GM19193 (cell line): Measurements from ENCODE around the gene BICD2.

Experiments
- POLR2A ChIP-seq: IDR thresholded peaks from 4 replicates; pipeline ENCODE4 v1.6.1; 2011; ENCODE audit not compliant: insufficient read depth, insufficient read length; ENCODE audit errors: extremely low read depth

Gene BICD2

DNA sequence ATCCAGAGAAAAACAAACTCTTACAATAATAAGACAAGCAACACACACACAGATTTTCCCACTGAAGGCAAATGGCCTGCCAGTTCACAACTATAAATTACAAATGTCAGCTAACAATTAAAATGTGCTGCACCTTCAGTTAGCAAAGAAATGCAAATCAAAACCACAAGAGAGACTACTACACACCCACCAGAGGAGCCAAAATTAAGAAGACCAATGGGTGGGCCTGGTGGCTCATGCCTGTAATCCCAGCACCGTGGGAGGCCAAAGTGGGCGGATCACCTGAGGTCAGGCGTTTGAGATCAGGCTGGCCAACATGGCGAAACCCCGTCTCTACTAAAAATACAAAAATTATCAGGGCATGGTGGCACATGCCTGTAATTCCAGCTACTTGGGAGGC, 79.6 kb downstream of the BICD2 start:
- no peak for TF ChIP-seq POLR2A

DNA sequence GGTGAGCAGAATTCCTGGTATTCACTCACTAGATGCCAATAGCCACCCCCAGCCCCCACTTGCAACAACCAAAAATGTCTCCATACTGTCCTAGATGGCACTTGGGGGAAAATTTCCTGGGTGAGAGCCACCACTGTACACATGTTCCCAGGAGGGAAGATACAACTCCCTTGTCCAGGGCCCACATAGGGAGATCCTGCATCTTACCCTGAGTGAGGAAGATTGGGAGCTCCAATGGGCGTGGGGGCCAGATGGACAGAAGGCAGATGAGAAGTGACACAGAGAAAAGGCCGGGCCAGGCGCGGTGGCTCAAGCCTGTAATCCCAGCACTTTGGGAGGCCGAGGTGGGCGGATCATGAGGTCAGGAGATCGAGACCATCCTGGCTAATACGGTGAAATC, 82.4 kb downstream of the BICD2 start:
- TF ChIP-seq POLR2A: no peak

DNA sequence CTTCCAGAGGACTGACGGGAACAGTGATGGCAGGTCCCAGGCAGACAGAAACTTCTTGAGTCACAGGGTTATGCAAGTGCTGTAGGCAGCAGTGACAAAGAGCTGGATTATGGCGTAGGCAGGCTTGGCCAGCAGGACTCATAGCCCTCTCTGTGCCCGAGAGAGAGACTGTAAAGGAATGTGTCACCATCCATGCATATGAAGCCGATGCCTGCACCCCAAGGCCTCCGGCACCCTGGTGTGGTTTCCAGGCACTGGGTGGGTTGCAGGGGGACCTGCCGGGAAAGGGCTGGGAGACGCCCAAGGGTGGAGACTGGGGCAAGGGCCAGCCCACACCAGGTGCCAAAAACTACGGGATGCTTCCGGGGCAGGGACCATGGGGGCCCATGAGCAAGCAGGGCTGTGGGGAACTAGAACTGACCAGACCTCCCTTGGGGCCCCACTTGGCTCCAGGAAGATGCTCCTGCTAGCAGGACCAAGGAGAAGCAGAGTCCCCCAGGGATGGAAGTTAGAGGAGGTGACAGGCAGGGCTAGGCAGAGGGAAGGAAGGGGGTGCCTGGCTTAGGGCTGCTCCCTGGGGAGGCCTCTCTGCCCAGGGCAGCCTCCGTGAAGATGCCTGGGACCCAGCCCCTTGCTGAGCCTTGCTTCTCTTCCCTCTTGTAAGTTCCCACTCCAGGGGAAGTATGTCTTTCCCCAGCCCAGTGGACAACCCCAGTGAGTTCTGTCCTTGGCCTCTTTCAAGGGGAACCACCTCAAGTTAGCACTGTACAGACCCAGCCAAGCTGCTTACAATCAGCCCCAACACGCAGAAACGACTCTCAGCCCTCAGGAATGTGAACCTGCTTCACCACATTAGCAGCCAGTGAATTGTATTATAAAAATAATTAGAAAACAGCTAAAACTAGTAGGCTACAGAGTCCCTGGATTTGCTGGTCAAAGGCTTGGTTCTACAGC, 84.2 kb downstream of the BICD2 start:
- TF ChIP-seq POLR2A: no peak

DNA sequence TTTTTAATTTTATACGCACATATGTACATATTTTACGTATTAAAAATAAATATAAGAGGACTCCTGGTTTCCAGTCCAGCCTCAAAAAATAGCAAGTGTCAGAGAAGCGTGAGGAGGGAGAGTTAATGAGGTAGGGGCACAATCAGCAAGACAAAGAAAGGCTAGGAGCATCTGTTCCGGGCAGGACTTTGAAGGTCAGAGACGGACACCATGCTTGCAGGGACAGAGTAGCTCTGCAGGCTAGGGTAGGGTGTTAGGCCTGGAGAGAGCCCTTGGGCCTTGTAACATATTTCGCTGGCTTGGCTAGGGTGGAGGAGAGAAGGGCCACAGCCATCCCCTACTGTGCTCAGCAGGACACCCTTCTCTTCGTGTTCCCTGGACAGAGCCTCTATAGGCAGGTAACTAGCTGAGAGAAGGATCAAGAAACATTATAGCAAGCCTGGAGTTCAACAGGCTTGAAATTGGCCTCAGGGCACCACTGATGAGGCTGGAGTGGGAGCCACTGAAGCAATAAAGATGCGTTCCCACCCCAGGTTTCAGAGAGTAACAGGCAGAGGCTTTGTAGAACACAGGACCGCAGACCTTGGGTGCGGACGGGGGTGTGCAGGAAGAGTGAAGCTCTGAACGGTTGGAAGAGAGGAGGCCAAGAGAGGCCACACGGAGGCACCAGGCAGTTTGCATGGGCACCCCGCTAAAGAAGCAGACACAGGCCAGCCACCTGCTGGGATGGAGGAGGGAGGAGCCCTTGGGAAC, 85.0 kb downstream of the BICD2 start:
- TF ChIP-seq POLR2A: no peak

DNA sequence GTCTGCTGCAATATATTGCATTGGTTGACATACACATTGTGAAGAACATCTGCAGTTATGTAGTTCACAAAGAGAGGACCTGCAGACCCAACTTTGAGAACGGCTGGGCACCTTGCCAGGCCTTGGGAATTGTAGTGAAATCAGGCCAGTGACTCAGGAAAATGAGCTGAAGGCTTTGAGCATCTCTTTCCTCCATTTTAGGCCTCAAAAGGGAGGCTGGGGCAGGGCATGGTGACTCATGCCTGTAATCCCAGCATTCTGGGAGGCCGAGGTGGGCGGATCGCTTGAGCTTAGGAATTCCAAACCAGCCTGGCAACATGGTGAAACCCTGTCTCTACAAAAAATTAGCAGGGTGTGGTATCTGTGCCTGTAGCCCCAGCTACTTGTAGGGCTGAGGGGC, 93.3 kb downstream of the BICD2 start:
- TF ChIP-seq POLR2A: no peak

DNA sequence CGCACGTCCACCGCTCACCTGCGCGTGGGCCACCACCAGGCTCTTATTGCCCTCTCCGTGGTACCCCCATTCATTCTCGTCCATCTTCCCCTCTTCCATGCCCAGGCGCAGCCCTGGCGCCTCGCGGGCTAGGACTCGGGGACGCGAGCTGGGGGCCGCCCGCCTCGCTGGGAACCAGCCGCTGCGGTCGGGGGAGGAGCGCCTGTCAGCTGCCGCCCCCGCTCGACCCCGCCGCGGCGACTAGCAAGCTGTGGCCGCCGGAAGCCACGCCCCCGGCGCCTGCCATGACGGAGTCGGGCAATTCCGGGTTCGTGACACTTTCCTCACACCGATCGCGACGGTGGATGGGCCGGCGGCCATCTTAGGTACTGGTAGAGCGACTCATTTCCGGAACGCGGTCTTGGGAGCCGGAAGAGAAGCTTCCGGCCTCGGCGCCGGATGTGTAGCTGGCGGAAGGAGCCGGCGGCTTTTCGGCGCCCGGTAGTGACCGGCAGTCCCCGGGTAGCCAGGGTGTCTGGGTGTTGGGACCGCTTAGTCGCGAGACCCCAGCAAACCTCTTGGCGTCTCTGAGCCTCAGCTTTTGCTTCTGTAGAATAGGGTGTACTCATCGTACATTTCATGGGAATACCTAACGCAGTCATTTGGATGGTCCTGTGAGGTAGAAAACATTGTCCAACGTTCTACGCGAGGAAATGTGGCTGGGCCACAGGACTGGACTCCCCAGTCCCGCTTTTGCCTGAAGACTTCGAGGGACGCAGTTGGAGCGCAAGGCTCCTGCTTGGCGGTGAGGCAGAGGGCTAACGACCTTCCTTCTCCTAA, 94.5 kb downstream of the BICD2 start, which contains the start of gene IPPK:
IPPK (minus strand) TSS at position 242 of the 819 bp plus-strand sequence; CDS start at position 99, 143 bp downstream.
- peak; percentile 95 for TF ChIP-seq POLR2A

DNA sequence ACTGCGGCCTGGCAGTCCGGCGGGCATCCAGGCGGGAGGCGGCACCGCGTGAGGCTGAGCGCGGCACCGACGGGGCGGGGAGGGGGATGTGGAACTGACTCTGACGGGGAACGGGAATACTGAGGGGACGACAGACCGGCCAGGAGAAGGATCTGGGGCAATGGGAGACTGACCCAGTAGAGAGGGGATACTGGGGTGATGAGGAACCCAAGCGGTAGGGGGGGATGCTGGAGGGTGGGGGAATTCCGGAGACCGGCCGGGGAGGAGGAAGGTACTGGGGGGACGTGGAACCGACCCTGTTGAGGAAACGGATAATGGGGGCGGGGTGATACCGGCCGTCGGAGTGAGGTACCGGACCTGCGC, 95.1 kb downstream of the BICD2 start:
- TF ChIP-seq POLR2A: no peak

DNA sequence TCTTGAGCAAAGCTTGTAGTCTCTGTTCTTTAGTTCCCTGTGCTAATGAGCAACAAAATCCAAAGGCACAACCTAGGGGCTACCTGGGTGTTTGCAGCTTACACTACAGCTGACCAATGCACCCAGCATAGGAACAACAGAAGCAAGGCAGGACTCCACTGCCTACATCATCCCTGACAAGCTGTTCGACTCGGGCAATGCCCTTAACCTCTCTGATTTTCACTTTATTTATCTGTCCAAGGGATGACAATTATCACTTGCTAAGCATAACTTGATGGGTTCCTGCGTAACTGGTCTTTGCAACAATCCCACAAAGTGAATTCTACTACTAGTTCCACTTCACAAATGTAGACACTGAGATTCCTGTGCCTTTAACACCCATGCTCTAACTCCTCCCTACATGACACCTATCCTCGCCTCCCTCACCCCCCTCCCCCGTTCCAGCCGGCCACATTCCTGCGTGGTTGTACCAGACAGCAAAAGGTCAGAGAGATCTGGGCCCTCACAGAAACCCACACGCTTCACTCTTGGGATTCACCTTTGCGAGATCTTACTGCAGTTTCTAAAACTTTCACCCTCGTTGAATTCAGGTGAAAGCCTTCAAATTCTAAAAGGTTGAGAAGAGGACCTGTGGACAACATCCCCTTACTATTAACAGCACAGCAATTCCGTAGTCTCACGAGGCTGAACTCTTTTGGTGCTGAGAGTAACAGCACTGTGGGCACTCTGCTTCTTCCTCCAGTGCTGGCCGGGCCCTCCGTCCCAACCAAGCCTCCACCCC, 95.7 kb downstream of the BICD2 start:
- TF ChIP-seq POLR2A: no peak

DNA sequence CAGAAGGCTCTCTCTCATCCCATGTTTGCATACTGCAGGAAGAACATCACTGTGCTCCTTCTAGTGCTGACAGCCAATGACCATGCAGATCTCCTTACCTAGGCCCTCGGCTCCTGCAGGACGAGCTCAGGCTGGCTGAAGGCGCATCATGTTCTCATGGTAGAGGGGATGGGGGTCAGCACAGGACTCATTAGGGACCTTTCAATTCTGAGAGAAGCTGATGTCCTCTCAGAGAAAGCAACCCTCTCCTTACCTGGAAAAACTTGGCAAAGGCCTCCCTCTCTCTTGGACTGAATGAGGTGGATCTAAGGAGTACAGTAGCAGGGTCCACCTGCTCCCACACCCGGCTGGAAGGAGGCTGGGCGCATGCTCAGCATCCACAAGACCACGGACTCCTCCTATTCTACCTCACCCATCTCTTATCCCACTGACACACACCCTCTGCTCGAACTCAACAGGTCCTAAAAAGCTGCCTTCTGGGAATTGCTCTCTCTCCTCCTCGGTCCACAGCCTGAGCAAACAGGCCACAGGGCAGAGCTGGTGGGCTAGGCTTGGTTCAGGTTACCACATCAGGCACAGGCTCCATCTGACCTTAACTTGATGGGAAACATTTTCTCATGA, 97.6 kb downstream of the BICD2 start:
- TF ChIP-seq POLR2A: no peak

DNA sequence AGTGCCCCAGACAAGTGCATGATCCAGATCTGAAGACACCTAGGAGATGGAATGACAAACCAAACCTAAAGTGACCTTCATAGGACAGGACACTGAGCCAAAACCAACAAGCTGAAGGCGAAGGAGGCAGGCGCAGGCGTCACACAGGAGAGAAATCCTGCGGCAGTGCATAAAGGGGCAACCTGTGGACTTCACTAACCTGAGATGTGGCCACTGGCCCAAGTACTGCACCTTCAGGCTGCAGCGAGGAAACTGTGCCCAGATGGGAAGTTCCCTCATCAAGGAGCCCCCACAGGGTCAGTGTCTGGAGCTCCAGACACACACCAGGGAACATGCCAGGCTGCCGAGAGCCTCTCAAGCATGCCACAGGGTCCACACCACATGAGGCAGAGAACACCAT, 98.4 kb downstream of the BICD2 start:
- TF ChIP-seq POLR2A: no peak

DNA sequence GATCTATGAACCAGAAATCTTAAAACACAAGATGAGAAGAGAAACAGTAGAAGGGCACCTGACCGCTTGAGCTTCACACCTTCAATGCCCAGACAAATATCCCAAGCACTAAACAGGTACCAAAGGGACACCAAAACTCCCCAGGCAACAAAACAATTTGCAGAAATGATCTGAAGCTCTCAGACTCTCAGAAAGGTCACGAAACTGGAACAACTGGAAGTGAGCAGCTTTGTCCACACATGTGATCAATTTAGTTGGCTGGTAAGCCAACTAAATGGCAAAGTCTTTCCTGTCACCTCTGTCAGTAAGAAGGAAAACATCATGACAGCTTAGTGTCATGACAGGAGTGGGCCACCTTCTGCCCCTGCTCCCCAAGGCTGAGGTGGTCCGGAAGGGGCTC, 98.8 kb downstream of the BICD2 start:
- no peak for TF ChIP-seq POLR2A

DNA sequence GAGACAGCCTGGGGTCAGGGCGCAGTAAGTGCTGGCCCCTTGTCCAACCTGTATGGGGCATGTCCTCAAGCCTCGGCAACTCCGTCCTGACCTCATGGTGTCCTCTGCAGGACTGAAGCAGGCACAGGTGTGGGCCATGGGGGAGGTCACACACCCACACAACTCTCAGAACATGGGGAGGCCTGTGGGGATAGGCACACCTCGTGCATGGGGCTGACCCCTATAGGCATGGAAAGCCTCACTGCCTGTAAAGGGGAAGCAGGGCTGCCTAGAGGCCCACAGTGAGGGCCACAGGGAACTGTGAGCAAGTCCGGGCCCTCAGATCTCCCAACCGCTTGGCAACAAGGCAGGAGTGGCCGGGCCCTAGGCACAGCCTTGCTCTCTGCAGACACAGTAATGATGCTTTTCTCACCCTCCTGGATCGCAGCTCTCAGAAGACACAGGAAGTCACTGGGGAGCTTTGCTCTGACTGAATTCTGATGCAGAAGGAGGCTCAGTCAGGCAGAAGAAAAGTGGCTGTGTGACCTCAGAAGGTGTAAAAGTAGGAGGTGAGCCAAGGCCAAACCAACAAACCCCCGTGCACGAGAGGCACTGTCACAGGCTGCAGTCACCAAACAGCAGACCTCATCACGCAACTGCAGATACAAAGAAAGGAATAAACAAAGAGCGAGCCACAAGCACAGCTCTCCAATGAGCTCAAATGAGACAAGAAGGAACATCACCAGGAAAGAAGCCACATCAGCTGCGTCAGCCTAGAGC, 100.1 kb downstream of the BICD2 start:
- TF ChIP-seq POLR2A: no peak

DNA sequence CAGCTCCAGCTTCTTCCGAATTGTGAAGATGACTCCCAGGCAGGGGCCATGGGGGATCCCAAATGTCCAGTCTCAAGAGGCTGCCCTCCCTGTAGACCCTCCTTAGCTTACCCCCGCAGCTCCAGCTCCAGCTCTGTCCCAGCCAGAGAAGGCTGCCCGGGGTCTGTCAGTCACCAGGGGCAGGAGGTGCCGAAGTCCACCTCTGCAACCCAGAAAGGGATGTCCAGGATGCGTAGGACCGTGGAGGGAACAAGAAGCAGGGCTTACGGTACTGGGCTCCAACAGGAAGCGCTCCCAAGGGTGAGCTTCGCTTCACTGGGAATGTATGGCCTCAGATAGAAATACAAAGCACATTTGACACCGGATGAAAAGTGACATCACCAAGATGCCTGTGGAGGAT, 100.7 kb downstream of the BICD2 start:
- no peak for TF ChIP-seq POLR2A
